ENCODE data around the gene NSUN2. TPM values are rescaled to one million over a fixed set of nuclear protein-coding genes. Genes with fewer than 3 reads are reported as not detected.
A peak's percentile ranks its signal among the peaks of the same experiment; 100 is the strongest.

Gene NSUN2
- total RNA-seq, 3 donors from 2014 or later (not counting 1 experiment from before 2014, with no cell fraction given), result 61.3 to 87.4 (median 81.4) TPM

- Mint-ChIP-seq H3K4me1 (peaks cover 5 to 8% of the 10 kb centered on the region in 2 donors), H3K27me3 (ENCODE audit: low read depth in 2 of 2) (no peaks in the 10 kb centered on the region), H3K4me3 (no peak overlapping the region), H3K27ac (no peak overlapping the region), H3K9me3 (no peaks in the 10 kb centered on the region), H3K36me3 (peaks cover 38% of the 10 kb centered on the region)
- no peak for TF ChIP-seq CTCF (IDR thresholded peaks at IDR 0.05)
- 88% methylated on average over 5 of the region's 5 CpGs for WGBS (ENCODE audit: insufficient coverage)
- Histone ChIP-seq H3K9me3 (ENCODE audit: control insufficient read depth, insufficient read depth, low read length) (no peaks in the 10 kb centered on the region), H3K36me3 (ENCODE audit: control insufficient read depth, insufficient read depth, low read length) (peaks cover 77% of the 10 kb centered on the region), H3K27ac (ENCODE audit: low read length) (no peak overlapping the region), H3K4me3 (ENCODE audit: low read length) (no peak overlapping the region), H3K4me1 (ENCODE audit: control insufficient read depth, insufficient read depth, low read length) (no peaks in the 10 kb centered on the region), H3K27me3 (ENCODE audit: control insufficient read depth, insufficient read depth, low read length) (no peaks in the 10 kb centered on the region)
- ATAC-seq, result no peak
- intact Hi-C loops (cut with micrococcal nuclease), result no loop called here
- DNase-seq, result no peak
Observed at GRCh38 chr5:6603643-6604042, 29.2 kb downstream of the NSUN2 start.

GRCh38 chr5:6602441-6602840 is 30.4 kb downstream of the NSUN2 start:
- no peak overlapping the region for H3K27ac Mint-ChIP-seq
- peaks cover 0 to 8% of the 10 kb centered on the region in 2 donors for H3K4me1 Mint-ChIP-seq
- no peak for TF ChIP-seq CTCF (IDR thresholded peaks at IDR 0.05)
- Histone ChIP-seq H3K36me3 (ENCODE audit: control insufficient read depth, insufficient read depth, low read length) (peaks cover 72% of the 10 kb centered on the region), H3K27ac (ENCODE audit: low read length) (no peak overlapping the region), H3K27me3 (ENCODE audit: control insufficient read depth, insufficient read depth, low read length) (no peaks in the 10 kb centered on the region), H3K4me1 (ENCODE audit: control insufficient read depth, insufficient read depth, low read length) (no peaks in the 10 kb centered on the region), H3K9me3 (ENCODE audit: control insufficient read depth, insufficient read depth, low read length) (no peaks in the 10 kb centered on the region), H3K4me3 (ENCODE audit: low read length) (no peak overlapping the region)
- intact Hi-C loops (cut with micrococcal nuclease), result no loop called here
- no peaks in the 10 kb centered on the region for H3K9me3 Mint-ChIP-seq
- H3K36me3 Mint-ChIP-seq, result peaks cover 40% of the 10 kb centered on the region
- no peak for DNase-seq
- no peaks in the 10 kb centered on the region for H3K27me3 Mint-ChIP-seq (ENCODE audit: low read depth in 2 of 2)
- no peak overlapping the region for H3K4me3 Mint-ChIP-seq
- no peak for ATAC-seq
- 92% methylated on average over 7 of the region's 7 CpGs for WGBS (ENCODE audit: insufficient coverage)

GRCh38 chr5:6601816-6602215 is 31.0 kb downstream of the NSUN2 start:
- Histone ChIP-seq H3K4me1 (ENCODE audit: control insufficient read depth, insufficient read depth, low read length) (no peaks in the 10 kb centered on the region), H3K27me3 (ENCODE audit: control insufficient read depth, insufficient read depth, low read length) (no peaks in the 10 kb centered on the region), H3K36me3 (ENCODE audit: control insufficient read depth, insufficient read depth, low read length) (peaks cover 66% of the 10 kb centered on the region), H3K27ac (ENCODE audit: low read length) (no peak overlapping the region), H3K9me3 (ENCODE audit: control insufficient read depth, insufficient read depth, low read length) (no peaks in the 10 kb centered on the region), H3K4me3 (ENCODE audit: low read length) (no peak overlapping the region)
- peaks cover 41% of the 10 kb centered on the region for H3K36me3 Mint-ChIP-seq
- H3K27me3 Mint-ChIP-seq (ENCODE audit: low read depth in 2 of 2), result no peaks in the 10 kb centered on the region
- H3K4me1 Mint-ChIP-seq, result peaks cover 0 to 8% of the 10 kb centered on the region in 2 donors
- no peak for DNase-seq
- H3K4me3 Mint-ChIP-seq, result no peak overlapping the region
- intact Hi-C loops (cut with micrococcal nuclease), result no loop called here
- 99% methylated on average over 11 of the region's 11 CpGs for WGBS (ENCODE audit: insufficient coverage)
- no peaks in the 10 kb centered on the region for H3K9me3 Mint-ChIP-seq
- no peak for TF ChIP-seq CTCF (IDR thresholded peaks at IDR 0.05)
- peak overlapping the region in 1 of 2 donors; percentile 52 for H3K27ac Mint-ChIP-seq
- ATAC-seq, result no peak

- Histone ChIP-seq H3K4me1 (ENCODE audit: control insufficient read depth, insufficient read depth, low read length) (no peaks in the 10 kb centered on the region), H3K9me3 (ENCODE audit: control insufficient read depth, insufficient read depth, low read length) (no peaks in the 10 kb centered on the region), H3K36me3 (ENCODE audit: control insufficient read depth, insufficient read depth, low read length) (peaks cover 63% of the 10 kb centered on the region), H3K4me3 (ENCODE audit: low read length) (no peak overlapping the region), H3K27me3 (ENCODE audit: control insufficient read depth, insufficient read depth, low read length) (no peaks in the 10 kb centered on the region), H3K27ac (ENCODE audit: low read length) (no peak overlapping the region)
- 98% methylated on average over 11 of the region's 11 CpGs for WGBS (ENCODE audit: insufficient coverage)
- H3K27me3 Mint-ChIP-seq (ENCODE audit: low read depth in 2 of 2), result no peaks in the 10 kb centered on the region
- peaks cover 0 to 8% of the 10 kb centered on the region in 2 donors for H3K4me1 Mint-ChIP-seq
- no peak for ATAC-seq
- H3K9me3 Mint-ChIP-seq, result no peaks in the 10 kb centered on the region
- H3K36me3 Mint-ChIP-seq, result peaks cover 45% of the 10 kb centered on the region
- H3K4me3 Mint-ChIP-seq, result no peak overlapping the region
- intact Hi-C loops (cut with micrococcal nuclease), result no loop called here
- no peak for TF ChIP-seq CTCF (IDR thresholded peaks at IDR 0.05)
- no peak for DNase-seq
- peak overlapping the region in 1 of 2 donors; percentile 52 for H3K27ac Mint-ChIP-seq
Observed at GRCh38 chr5:6601271-6601670, 31.6 kb downstream of the NSUN2 start.
